KG1 (cell line): ENCODE data around the gene PEMT.

ENCODE experiments used
- DNase-seq: peaks from one replicate; lab custom pipeline; 2025; lab: John Stamatoyannopoulos, UW

The PEMT gene

DNA sequence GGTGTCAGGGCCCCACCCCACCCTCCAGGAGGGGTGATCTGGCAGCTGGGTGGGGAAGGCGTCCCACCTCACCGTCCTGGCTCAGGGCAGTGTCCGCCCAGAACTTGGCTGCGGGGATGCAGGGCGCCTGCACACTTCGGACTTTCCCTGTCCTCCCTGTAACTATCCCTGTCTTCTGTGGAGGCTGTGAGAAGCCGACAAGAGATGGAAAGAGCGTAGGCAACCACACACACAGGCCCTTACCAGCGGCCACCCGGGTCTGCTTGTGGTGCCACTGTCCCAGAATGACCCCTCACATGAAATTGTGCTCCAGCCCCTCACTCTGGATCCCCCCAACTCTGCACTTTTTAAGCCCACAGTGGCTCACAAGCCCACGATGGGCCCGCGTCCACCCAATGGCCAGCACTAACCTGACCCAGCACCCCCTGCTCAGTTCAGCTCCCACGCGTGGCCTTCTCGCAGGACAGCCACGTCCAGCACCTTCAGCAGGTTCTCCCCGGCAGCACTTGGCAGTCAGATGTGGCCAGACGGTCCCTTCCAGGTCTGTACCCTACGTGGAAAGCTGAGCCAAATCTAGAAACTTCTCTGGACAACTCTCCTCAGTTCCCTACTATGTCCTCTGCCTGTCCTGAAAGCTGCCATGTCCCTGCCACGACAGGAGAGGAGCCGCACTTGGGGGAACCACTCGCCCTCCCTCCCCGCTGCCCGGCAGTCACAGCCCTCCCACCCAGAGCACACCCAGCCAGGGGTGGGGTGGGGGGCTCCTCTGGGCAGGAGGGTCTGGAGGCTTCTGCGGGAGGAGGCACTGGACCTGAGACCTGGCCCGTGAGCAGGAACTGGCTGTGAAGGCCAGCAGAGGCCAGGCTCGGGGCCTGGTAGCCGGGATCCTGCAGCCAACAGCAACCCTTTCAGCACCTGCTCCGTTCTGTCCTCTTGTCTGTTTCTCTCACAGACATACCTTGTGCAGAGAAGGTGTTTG, 38.0 kb downstream of the PEMT start:
- no peak for DNase-seq

DNA sequence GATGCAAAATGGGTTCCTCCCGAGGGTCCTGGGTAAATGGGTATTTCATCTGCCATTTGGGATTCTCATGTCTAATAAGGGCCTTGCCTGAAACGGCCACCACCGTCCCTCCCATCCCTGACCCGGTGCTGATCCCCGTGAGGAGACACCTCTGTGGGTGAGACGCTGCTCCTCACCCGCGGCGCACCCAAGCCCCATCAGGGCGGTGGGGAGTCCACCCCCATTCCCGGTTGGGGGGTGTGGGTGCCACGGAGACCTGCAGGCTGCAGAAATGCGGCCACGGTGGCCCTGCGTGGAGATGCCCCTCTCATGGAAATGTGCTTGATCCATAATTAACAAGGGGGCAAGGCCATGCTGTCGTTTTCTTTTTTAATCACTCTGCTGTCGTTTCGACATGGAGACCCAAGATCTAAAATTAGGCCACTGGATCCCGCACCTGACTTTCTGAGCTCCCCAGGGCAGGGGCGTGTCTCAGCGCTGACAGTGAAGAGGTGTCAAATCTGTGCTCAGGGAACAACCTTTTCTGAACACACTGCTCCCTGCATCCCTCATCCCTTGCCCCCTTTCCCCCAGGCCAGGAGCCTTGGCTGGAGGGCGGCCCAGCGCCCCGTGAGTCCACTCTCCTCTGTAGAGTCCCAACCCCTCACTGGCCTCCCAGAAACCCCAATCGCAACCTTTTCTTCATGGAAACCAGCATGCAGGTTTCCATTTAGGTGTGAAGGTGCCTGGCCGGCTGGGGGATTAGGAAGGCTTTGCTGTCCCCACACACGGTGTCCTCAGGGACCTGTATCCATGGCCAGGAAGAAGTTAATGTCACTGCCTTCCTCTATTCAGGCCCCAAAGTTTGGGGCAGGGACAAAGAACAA, 38.9 kb downstream of the PEMT start:
- DNase-seq: no peak

DNA sequence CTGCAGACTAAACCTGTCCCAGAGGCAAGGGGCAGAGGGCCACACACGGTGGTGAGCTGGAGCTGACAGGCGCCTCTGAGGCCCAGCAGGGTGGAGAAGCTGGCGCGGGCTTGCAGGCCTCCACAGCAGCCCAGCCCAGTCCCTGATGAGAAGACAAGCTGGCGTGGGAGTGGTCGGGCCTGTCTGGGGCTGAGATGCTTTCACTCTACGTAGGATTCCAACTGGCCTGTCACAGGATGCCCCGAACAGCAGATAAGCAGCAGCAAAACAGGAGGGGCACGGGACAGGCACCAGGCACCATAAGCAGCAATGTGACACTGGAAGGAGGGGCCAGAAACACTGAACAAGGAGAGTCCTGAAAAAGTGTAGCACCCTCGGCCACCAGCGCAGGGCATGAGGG, 40.1 kb downstream of the PEMT start:
- DNase-seq: no peak

DNA sequence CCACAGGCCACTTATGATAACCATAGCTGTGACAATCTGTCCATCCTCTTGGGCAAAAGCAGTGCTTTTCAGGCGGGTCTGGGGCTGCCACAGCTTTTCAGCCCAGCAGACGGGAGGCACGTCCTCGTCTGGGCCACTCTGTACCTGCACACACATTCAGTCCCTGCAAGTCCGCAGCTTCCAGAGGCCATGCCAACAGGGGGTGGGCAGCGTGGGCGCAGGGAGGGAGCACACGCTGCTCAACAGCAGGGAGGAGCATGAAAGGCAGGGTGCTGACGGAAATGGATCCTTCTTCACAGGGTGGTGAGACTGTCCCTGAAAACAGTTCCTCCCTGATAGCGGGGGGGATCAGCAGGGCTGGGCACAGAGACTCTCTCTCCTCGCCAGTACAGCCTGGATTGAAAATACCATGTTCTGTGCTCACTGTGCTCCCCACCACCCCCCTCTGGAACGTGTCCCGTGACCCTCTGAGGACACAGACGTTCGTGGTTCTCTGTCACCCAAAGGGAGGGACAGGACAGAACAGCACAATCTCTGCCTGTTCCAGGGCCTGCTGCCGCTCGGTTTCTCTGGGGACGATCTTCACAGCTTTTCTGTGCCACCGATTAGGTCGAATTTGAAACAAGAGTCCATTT, 41.7 kb downstream of the PEMT start:
- DNase-seq: no peak

DNA sequence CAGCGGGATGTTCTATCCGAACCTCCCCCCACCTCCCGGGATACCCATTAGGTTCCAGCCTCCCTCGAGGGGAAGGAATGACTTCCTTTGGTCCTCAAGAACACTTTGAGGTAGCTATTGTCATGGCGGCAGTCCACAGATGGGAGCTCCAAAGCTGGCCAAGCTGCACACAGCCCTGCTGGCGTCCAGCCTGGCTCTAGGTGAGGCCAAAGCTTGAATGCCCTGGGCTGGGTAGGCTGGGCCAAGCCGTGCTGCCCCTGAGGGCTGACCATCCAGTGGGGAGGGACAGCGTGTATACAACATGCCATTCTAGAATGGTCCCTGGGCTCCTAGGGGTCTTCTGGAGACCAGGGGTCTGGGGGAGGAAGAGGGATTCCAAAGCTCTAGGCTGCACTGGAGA, 43.5 kb downstream of the PEMT start:
- DNase-seq: no peak

DNA sequence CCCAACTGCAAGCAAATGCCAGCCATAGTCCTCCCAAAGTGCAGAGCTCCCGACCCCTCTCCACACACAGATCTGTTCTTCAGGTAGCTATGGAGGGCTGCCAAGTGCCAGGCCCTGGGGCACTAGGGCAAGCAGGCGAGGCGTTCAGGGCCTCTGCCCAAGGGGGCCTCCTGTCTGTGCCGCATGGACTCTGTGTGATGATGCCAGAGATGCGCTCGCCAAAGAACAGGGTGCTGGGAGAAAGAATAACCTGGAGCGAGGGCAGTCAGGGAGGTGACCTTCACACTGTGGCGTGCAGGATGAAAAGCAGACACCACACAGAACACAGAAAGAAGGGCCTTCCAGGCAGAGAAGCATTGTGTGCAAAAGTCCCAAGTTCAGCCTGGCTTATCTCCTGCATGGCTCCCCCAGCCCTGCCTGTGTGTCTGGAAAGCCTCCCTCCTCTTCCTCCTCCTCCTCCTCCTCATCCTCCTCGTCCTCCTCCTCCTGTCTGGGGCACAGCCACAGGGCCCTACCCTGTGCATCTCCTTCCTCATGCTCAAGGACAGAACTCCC, 44.2 kb downstream of the PEMT start:
- no peak for DNase-seq

DNA sequence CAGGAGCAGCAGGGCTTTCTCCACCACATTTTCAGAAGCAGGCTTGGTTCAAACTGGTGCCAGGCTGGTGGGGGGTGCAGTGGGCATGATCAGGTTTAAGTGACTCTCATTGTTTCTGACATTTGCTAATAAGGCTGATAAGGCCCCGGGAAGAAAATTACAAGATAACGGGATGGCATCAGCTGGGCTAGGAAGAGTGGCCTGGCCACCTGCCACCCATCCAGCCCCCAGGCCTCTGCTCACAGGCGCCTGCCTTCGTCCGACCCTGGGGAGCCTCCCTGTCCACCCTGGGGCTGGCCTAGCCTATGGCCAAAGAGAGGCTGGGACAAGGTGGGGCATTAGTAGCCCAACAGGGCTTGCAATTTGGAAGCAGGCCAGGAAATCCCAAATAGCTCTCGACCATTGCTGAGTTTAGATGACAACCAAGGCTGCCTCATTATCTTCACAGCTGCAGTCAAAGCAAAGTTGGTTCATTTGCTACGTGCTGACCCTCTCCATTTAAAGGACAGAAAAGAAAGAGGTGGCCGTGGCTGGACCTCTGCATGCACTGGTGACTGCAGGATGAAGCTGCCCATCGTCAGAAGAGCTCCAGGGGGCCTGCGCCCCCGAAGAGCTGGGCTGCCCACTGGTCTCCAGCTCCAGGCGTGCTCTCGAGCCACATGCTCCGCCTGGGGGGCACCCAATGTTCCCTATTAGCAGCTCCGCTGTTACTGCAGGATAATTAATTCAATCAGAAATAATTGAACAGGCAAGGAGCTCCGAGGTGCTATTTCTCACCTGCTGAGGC, 44.9 kb downstream of the PEMT start:
- no peak for DNase-seq

DNA sequence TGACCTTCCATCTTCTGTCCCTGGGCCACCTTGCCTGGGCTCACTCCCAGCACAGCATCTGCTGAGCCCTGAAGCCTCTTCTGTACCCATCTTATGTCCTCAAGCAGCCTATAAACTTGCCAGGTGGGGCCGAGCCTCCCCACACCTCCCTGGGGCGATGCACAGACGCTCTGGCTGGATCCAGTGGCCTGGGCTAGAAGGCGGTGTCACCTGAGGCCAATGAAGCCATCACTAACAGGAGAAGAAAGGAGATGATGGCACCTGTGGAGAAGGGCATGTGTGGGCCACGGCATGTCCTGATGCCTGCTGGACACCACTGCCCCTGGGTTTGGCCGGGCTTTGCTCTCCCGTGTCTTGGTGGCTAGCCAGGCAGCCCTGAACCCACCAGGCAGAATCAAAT, 45.5 kb downstream of the PEMT start:
- no peak for DNase-seq

DNA sequence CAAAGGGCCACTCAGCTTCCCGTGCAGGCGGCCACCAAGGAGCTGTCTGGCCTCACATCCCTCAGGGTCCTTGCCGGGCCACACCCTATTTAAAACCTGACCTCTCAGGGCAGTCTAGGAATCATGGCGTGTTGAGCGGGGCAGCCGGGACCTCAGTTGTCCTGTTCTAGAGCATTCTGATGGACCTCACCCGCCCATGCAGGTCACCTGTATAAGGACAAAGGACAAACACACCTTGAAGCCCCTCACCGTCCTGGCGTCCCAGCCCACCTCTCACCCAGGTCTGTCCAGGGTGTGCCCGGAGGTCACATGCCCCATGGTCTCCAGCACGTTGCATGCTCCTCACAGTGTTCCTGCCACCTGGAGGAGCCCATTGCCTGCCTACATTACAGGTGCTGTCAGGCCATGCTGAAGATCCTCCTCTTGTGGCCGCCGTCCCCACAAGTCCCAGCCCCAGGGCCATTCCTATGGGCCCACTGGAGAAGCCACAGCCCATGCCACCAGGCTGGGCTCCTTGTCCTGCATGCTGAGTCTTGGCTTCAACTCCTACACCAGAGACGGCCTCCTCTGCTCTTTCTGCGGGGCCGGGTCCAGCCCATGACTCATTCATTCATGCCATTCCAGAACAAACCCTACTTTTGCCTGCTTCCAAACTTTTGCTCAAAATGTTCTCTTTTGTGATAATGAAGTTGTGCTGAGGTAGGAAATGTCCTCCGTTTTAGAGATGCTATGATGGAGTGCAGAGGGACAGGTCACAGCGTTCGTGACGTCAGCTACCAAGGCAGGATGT, 46.3 kb downstream of the PEMT start:
- no peak for DNase-seq

DNA sequence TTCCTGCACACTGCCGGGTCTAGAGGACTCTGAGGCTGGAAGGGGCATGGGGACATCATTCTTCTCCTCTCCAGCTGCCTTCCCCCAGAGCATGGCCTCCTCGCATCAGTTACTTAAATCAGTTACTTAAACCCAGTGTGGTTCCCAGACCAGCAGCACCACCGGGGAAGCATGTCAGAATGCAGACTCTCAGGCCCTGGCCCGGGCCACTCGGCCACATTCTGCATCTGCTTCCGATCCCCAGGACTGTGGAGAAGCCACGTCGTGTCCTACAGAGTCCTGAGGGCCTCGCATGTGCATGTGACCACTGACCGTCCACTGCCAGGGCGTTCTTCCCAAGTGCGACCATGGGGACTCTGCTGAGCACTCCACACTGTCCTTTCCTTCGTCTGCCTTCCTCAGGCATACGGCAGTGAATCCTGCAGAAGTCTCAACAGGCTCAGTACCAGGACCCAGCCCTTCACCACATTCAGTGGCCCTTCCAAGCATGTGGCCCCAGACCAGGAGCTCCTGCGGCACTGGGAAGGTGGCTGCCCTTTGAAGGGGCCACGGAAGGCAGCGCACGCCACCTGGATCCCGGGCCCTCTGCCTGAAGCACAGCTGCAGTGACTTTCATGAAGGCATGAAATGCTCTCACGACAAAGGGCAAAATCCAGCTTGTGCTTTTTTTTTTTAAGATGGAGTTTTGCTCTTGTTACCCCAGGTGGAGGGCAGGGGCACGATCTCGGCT, 48.4 kb downstream of the PEMT start:
- DNase-seq: no peak

DNA sequence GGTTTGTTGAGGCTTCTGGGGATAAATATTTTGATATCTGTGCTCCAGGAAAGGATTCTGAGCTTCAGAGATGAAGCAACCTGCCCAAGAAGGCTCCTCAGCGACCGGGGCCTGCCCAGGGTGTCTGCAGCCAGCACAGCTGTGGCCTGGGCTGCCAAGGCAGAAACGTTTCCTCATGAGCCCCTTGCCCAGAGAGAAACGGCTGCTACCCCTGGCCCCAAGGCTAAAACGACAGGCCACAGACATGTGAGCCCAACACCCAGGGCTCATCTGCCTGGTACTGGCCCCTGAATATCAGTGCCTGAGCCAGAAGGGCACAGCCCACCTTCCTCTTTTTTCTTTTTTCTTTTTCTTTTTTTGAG, 49.9 kb downstream of the PEMT start:
- no peak for DNase-seq

DNA sequence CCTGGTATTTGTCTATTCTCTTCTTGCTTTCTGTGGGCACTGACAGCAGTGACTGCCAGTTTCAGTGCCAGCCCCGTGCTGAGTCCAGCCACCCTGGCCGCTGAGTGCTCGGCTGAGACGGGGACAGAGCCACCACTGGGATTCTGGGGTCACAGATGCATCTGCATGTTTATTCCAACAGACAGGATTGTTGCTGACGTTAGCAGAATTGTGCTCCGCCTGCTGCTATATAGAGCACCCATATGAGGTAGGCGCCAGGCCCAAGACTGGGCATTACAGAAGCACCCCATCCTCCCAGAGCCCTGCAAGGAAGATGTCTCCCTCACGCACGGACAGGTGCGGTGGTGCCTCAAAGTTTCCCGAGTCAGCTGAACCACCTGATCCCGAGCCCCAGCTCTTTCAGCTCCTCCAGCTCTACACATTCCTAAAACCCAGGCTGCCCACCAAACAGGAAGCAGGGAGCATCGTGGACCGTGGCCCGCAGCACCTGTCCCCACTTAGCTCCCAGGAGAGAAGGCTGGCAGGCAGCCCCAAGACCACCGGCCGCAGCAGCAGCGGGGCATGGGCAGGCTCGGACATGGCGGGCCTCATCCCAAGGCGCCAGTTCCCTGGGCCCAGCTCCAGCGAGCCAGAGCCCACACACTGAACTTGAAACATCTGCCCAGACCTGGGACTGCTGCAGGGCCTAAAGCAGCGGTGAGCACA, 50.4 kb downstream of the PEMT start:
- DNase-seq: no peak

DNA sequence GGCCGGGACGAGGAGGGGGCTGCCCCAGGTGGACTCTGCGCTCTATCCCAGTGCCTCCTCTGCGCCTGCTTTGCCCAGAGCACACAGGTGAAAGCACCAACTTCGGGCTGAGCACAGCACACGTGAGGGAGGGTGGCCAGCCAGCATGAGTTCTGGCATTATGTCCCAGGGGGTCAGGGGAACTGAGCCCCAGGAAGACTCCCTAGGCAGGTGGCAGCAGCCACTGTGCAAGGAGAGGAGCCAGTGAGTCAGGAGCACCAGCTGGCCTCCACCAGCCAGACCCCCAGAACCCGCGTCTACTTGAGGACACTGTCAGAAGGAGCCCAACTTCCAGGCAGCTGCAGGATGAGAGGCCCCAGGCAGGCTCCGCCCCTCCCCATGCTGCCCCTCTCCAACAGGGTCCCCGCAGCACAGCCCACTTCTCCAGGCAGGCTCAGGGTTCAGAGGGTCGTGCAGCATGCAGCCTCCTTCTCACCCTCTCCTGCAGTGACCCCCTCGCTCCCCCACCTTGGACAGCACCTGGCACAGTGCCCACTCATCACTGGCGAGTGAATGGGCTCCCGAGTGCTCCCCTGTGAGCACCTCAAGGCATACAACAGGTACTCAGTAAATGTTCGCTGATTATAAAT, 51.1 kb downstream of the PEMT start:
- DNase-seq: no peak

DNA sequence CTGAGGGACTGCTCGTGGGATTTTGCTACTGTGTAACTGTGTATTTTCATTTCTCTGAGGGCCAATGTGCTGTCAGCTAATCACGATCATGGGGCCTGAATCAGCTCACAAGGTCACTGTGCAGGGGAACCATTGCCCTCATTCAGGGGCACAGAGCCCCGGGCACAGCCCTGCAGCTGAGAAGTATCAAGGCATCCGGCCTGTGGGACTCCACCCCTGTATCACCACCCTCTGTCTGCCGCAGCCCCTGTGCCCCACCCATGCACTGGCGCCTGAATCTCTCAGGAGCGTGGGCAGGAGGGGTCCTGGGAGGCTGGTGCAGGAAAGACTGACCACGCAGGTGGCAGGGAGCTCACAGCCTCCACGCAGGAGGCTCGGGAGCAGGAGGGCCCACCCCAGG, 51.9 kb downstream of the PEMT start:
- no peak for DNase-seq

DNA sequence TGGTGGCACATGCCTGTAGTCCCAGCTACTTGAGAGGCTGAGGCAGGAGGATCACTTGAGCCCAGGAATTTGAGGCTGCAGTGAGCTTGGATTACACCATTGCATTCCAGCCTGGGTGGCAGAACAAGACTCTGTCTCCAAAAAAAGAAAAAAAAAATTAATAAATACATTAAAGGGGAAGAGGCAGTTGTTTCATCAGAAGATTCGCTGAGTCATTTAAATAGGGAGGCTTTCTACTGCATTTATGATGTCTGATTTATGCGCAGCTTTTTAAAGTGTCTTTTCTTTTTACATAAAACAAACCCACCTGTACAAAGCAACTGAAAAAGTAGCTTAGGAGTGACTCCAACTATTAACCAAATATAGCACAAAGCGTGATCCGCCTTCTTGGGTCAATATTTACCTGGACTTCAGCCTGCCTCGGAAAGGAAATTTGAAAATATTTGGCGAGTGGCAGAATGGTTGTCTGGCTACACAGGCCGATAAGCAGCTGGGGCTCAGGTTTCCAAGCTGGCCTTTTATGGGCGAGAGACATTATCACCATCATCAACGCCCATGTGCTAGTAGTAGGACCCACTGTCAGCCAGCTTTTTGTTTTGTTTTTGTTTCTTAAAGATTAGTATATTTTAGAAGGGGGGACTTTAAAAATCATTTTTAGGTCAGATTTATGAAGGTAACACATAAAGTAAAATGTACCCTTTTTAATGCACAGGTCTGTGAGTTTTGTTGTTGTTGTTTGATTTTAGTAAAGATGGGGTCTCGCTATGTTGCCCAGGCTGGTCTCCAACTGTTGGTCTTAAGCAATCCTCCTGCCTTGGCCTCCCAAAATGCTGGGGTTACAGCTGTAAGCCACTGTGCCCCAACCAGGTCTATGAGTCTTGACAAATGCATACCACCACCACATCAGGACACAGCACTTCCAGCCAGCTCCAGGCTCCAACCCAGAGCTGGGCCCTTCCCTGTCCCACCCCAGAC, 52.8 kb downstream of the PEMT start:
- no peak for DNase-seq

DNA sequence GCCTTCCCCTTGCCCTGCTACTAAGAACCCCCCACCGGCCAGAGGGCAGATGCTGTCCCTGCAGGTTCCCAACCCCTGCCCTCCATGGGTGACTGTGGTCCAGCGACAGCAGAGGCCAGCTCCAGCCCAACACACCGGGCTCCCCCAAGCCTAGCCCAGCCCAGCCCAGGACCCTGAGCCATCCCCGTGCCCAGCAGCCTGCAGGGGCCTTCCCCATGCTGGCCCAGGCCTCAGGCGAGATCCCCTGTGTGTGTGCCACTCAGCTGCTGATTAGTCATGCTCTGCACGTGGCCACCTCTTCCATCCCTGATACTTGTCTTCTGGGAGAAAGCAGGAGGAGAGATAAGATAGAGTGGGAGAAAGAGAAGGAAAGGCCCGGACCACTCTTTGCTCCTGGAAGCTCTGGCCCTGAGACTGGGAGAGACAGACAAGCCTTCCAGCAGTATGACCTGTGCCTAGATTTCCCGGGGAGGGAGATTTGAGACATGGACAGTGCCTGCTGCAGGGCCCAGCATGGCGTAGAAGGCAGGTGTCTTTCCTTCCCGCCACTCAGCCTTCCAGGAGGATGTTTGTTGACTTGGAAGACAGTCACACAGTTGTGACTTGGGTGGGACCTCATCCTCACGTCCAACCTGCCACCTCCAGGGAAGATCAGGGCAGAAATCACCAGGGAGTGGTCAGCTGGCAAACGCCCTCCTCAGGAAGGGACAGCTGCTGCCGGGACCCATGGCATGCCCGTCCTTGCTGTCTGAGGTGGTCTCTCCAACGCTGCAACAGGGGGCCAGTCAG, 54.0 kb downstream of the PEMT start:
- DNase-seq: no peak

DNA sequence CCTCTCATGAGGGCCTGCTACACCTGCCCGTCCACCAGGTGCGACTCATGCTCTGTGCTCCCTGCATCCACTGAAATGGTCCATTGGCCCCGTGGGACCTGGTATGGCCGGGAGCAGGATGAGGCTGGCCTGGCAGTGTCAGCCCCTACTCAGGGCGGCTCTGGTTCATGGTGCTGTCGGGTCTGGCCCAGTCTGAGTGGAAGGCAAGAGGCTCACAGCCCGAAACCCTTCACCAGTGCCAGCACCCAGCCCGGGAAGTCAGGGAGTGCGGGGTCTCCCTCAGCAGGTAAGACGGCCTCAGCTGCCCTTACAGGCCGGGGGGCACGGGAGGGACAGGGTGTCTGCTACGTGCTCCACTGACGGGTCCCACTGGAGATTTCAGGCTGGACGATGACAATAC, 54.8 kb downstream of the PEMT start:
- no peak for DNase-seq
